SH-SY5Y (cell line): ENCODE measurements around the gene ELMOD1.

ENCODE experiments used
- GATA2 ChIP-seq: IDR thresholded peaks from 2 replicates; pipeline ENCODE4 v1.6.1; 2011; ENCODE audit warnings: mild to moderate bottlenecking, low read depth, low read length
- GATA3 ChIP-seq: IDR thresholded peaks from 2 replicates; pipeline ENCODE4 v1.6.1; 2011; ENCODE audit warnings: low read depth, mild to moderate bottlenecking, low read length, moderate library complexity

DNA sequence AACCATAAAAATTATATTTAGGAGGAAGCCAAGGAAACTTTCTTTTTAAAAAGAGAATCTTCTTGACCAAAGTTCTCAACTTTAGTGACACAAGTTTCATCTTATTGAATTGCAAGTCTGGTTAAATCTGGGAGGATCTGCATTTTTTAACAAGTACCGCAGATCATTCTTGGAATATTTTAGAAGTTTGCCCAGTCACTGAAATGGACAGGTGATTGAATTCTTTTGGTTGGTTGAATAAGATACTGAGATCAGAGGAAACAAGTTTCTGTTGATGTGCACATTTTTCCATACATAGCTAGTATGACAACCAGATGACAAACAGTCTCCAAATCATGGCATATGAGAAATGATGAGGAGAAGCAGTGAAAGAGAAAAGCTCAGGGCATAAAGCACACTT is 70.7 kb downstream of the ELMOD1 start:
- TF ChIP-seq GATA3, result no peak
- TF ChIP-seq GATA2, result no peak
